Natural killer cell (primary cell): ENCODE data around the gene MMP17. TPM values are rescaled to one million over a fixed set of nuclear protein-coding genes. Genes with fewer than 3 reads are reported as not detected.

Experiments used
- ATAC-seq, 3 donors: fragments of 150-1000 bp in 2 of 3; fragments of 200-7000 bp in 1 of 3; cut with Tn5 transposase; 1 replicate in 1 of 3; 2 replicates in 2 of 3; pipeline ENCODE4 v1.10.0; 2021; ENCODE audit warnings: mild to moderate bottlenecking in 2 of 3, moderate library complexity in 2 of 3
- DNase-seq, 2 donors: peaks; one replicate each; pipeline versions ENCODE4 v3.0.0 to v3.0.0-alpha.2; 2013 to 2021; ENCODE audit warnings: mixed read lengths in 1 of 2
- H3K27ac ChIP-seq: one replicate; pipeline ENCODE4 v1.5.1; 2013; ENCODE audit warnings: mild to moderate bottlenecking, low read length
- H3K27me3 ChIP-seq: one replicate; pipeline ENCODE4 v1.6.1; 2013; ENCODE audit warnings: low read length; ENCODE audit not compliant: control insufficient read depth, insufficient read depth
- H3K36me3 ChIP-seq: one replicate; pipeline ENCODE4 v1.6.1; 2013; ENCODE audit warnings: low read length; ENCODE audit not compliant: control insufficient read depth, insufficient read depth
- H3K4me1 ChIP-seq: one replicate; pipeline ENCODE4 v1.6.1; 2013; ENCODE audit warnings: low read length; ENCODE audit not compliant: control insufficient read depth, insufficient read depth
- H3K4me3 ChIP-seq: one replicate; pipeline ENCODE4 v1.5.1; 2013; ENCODE audit warnings: low read length
- H3K9me3 ChIP-seq: one replicate; pipeline ENCODE4 v1.6.1; 2013; ENCODE audit warnings: low read length; ENCODE audit not compliant: control insufficient read depth, insufficient read depth
- H3K27ac Mint-ChIP-seq, 2 donors: one replicate each; pipeline ENCODE4 v1.8.0; 2022; ENCODE audit warnings: mild to moderate bottlenecking in 2 of 2, mixed read lengths in 2 of 2, moderate library complexity in 1 of 2
- H3K27me3 Mint-ChIP-seq, 2 donors: one replicate each; pipeline ENCODE4 v1.8.0; 2022; ENCODE audit warnings: low read depth in 2 of 2, mixed read lengths in 2 of 2
- H3K36me3 Mint-ChIP-seq: one replicate; pipeline ENCODE4 v1.8.0; 2022; ENCODE audit warnings: mixed read lengths
- H3K4me1 Mint-ChIP-seq, 2 donors: one replicate each; pipeline ENCODE4 v1.8.0; 2022; ENCODE audit warnings: mixed read lengths in 2 of 2
- H3K4me3 Mint-ChIP-seq: one replicate; pipeline ENCODE4 v1.8.0; 2022; ENCODE audit warnings: mild to moderate bottlenecking, moderate library complexity, mixed read lengths
- H3K9me3 Mint-ChIP-seq, 2 donors: one replicate each; pipeline ENCODE4 v1.8.0; 2022; ENCODE audit warnings: mixed read lengths in 2 of 2
- WGBS: methylation state at CpG from one replicate; pipeline ENCODE4 v1.1.7; 2013; ENCODE audit warnings: missing lambda C conversion rate; ENCODE audit not compliant: insufficient coverage; 5-methylcytosine and 5-hydroxymethylcytosine counted together
- intact Hi-C: fragments of 100-400 bp; cut with micrococcal nuclease; formaldehyde crosslinking; loops from one replicate; pipeline ENCODE4 v1.14.2; 2022
- total RNA-seq, 4 donors: library from RNA; stranded (reverse); fragments of 120-200 nt in 1 of 4; gene quantifications; one replicate each; pipeline versions ENCODE4 v1.2.3 to v1.2.4, GENCODE V29; 2013 to 2022
- TF ChIP-seq, protein P1 (sequence below): fragments of 200-600 bp; IDR thresholded peaks from one replicate; pipeline ENCODE4 v1.8.0; 2022; ENCODE audit warnings: antibody characterized with exemption

The MMP17 gene
- total RNA-seq, 3 donors from 2014 or later (not counting 1 experiment from before 2014, with no cell fraction given) = 1.6 to 2.0 (median 1.7) TPM

DNA sequence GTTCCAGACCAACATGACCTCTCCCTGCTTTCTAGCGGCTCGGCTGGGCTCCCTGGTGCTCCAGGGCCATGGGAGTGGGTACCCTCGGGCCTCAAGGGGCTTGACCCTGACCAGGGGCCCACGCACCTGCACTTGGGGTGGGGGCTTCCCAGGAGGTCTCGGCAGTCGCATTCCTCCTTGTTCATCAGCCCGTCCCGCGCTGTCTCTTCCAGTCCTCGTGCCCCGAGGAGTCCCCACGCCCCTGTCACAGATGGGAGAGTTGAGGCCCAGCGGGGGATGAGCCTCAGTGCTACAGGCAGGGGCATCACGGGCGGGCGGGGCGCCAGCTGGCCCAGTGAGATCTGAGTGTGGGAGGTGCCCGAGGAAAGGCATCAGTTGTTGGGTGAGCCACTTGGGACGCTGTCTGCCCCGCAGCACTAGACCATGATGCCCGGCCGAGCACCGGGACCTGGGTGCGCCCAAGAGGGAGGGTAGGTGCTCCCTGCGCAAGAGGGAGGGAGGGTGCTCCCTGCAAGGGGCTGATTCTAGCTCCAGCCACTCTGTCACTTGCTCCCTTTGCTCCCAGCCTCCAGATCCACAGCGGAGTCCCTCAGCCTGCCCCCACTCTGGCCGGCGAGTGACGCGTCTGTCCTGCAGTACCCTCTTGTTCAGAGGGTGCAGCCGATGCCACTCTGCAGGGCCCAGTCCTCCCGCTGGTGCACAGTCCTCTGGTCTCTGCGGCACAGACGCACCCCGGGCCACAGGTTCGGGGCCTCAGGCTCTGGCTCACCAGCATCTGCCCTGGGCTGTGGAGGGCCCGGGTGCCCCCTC, 23.8 kb downstream of the MMP17 start:
- Mint-ChIP-seq H3K27ac (no peak overlapping the region), H3K4me1 (no peaks in the 10 kb centered on the region), H3K4me3 (no peak overlapping the region), H3K27me3 (peaks cover 0 to 5% of the 10 kb centered on the region in 2 donors), H3K36me3 (no peaks in the 10 kb centered on the region), H3K9me3 (no peaks in the 10 kb centered on the region)
- Histone ChIP-seq H3K4me3 (no peak overlapping the region), H3K9me3 (no peaks in the 10 kb centered on the region), H3K27me3 (no peaks in the 10 kb centered on the region), H3K27ac (no peak overlapping the region), H3K4me1 (peaks cover 9% of the 10 kb centered on the region), H3K36me3 (no peaks in the 10 kb centered on the region)
- DNase-seq (no peak), ATAC-seq (no peak)
- intact Hi-C loops = no loop called here
- 85% methylated on average over 37 of the region's 37 CpGs for WGBS
- TF ChIP-seq, protein P1, sequence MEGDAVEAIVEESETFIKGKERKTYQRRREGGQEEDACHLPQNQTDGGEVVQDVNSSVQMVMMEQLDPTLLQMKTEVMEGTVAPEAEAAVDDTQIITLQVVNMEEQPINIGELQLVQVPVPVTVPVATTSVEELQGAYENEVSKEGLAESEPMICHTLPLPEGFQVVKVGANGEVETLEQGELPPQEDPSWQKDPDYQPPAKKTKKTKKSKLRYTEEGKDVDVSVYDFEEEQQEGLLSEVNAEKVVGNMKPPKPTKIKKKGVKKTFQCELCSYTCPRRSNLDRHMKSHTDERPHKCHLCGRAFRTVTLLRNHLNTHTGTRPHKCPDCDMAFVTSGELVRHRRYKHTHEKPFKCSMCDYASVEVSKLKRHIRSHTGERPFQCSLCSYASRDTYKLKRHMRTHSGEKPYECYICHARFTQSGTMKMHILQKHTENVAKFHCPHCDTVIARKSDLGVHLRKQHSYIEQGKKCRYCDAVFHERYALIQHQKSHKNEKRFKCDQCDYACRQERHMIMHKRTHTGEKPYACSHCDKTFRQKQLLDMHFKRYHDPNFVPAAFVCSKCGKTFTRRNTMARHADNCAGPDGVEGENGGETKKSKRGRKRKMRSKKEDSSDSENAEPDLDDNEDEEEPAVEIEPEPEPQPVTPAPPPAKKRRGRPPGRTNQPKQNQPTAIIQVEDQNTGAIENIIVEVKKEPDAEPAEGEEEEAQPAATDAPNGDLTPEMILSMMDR = no peak

DNA sequence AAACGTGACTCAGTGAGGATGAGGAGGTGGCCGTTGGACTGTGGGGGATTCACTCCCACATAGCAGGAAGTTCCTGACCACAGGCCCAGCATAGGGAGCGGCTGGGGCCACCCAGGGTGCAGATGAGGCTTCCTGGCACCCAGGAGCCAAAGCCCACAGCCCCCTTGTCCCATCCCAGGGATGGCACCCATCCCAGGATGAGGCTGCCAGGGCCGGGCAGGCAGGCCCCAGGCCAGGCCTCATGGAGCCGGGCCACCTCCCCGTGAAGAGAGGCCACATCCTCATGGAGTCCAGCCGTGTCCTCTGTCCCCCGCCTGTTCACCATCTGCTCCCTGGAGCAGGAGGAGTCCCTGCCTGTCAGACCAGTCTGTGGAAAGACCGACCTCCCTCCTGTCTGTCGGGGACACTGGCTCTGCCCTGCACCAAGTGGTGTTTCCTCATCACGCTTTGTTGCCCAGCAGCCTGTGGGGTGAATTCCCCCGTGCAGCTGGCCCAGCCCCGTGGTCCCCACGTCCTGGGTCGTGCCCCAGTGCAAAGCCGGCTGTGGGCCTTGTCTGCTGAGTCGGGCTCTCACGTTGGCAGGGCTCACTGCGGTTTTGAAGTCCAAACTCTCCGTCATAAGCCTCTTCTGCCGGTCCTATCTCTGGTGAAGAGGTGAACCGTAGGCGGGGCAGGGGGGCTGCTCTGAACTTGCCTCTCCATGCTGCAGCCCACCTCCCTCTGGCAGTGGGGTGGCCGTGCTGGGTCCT, 24.5 kb downstream of the MMP17 start:
- H3K9me3 Mint-ChIP-seq = no peaks in the 10 kb centered on the region
- Histone ChIP-seq H3K4me1 (peaks cover 9% of the 10 kb centered on the region), H3K27me3 (no peaks in the 10 kb centered on the region), H3K9me3 (no peaks in the 10 kb centered on the region), H3K4me3 (no peak overlapping the region), H3K36me3 (no peaks in the 10 kb centered on the region), H3K27ac (no peak overlapping the region)
- no peaks in the 10 kb centered on the region for H3K4me1 Mint-ChIP-seq
- ATAC-seq = no peak
- intact Hi-C loops = no loop called here
- peaks cover 0 to 5% of the 10 kb centered on the region in 2 donors for H3K27me3 Mint-ChIP-seq
- DNase-seq = no peak
- no peaks in the 10 kb centered on the region for H3K36me3 Mint-ChIP-seq
- no peak overlapping the region for H3K4me3 Mint-ChIP-seq
- H3K27ac Mint-ChIP-seq = no peak overlapping the region
- 38% methylated on average over 24 of the region's 24 CpGs for whole genome bisulfite sequencing
- TF ChIP-seq, protein P1 = no peak

DNA sequence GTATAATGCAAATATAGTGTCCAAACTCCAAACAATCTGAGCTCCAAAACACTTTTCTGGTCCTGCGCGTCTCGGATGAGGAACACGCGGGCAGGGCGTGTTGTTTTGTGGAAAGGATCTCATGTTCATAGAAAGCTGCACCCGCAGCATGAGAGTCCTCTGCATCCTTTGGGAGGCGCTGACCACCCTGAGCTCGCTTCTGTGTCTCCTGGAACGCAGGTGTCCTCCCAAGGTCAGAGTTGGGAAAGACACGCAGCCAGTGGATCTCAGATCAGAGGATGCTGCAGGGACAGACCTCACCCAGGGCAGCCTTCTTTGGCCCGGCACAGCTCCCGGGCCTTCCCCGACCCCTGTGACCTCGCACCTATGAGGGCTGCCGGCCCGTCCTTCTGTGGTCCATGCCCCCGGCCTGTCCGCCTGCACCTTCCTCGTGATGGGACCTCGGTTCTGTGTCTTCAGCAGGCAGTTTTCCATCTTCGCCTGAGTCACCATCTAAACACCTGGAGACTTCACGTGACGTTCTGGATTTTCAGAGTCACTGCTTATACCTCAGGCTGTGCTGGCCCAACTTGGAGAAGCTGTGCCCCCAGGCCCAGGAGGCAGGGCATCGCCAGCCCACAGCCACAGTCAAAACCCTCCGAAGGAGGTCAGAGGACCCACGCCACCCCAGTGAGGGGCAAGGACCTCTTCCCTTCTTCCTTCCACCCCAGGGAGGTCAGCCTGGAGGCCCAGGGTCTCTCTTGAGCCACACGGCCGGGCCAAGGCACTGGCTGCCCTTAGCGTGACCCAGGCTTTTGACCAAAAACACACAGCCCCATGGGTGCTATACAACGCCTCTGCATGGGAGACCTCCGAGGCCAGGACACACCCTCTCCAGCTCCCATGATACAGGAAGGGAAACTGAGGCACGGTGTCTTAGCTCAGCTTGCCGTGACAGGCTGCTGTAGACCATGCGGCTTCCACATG, 25.9 kb downstream of the MMP17 start:
- H3K27me3 ChIP-seq = no peaks in the 10 kb centered on the region
- ATAC-seq (no peak), DNase-seq (no peak)
- H3K4me1 ChIP-seq = peaks cover 9% of the 10 kb centered on the region
- no peaks in the 10 kb centered on the region for H3K4me1 Mint-ChIP-seq
- no peak overlapping the region for H3K27ac ChIP-seq
- no peaks in the 10 kb centered on the region for H3K36me3 Mint-ChIP-seq
- 93% methylated on average over 35 of the region's 35 CpGs for WGBS
- H3K9me3 ChIP-seq = no peaks in the 10 kb centered on the region
- H3K4me3 ChIP-seq = no peak overlapping the region
- no peaks in the 10 kb centered on the region for H3K9me3 Mint-ChIP-seq
- peaks cover 0 to 5% of the 10 kb centered on the region in 2 donors for H3K27me3 Mint-ChIP-seq
- H3K36me3 ChIP-seq = no peaks in the 10 kb centered on the region
- TF ChIP-seq, protein P1 = no peak
- H3K4me3 Mint-ChIP-seq = no peak overlapping the region
- no peak overlapping the region for H3K27ac Mint-ChIP-seq
- intact Hi-C loops = no loop called here
